Activated T-cell treated with anti-CD3 and anti-CD28 coated beads for 1 hour (primary cell): ENCODE data around the gene RADIL.
A peak's percentile ranks its signal among the peaks of the same experiment; 100 is the strongest.
"Not testable (repeated sequence)": the region's sequence is repeated elsewhere in the genome, so short reads cannot be mapped to it uniquely, and the experiment has no call there.

ENCODE experiments used
- DNase-seq: peaks from one replicate; pipeline ENCODE4 v3.0.0-alpha.2; 2020; ENCODE audit warnings: low read depth

RADIL gene

GRCh38 chr7:4808565-4808964, 75.0 kb downstream of the RADIL start:
- DNase-seq, result no peak

- no peak for DNase-seq
Observed at GRCh38 chr7:4808026-4808425, 75.5 kb downstream of the RADIL start.

GRCh38 chr7:4807598-4808016, 75.9 kb downstream of the RADIL start:
- DNase-seq, result no peak

- DNase-seq, result no peak
Observed at GRCh38 chr7:4806983-4807597, 76.4 kb downstream of the RADIL start.

GRCh38 chr7:4805984-4806300, 77.6 kb downstream of the RADIL start:
- DNase-seq, result no peak

GRCh38 chr7:4805110-4805983, 78.2 kb downstream of the RADIL start:
- DNase-seq, result no peak

- DNase-seq, result no peak
Observed at GRCh38 chr7:4803397-4804241, 79.9 kb downstream of the RADIL start.

GRCh38 chr7:4802577-4802976, 80.9 kb downstream of the RADIL start:
- not testable (repeated sequence) for DNase-seq

- no peak for DNase-seq
Observed at GRCh38 chr7:4801839-4802231, 81.7 kb downstream of the RADIL start.

- DNase-seq, result no peak
Observed at GRCh38 chr7:4800926-4801838, 82.3 kb downstream of the RADIL start.

GRCh38 chr7:4800487-4800886, 83.0 kb downstream of the RADIL start:
- DNase-seq, result no peak

- DNase-seq, result no peak
Observed at GRCh38 chr7:4799508-4800268, 83.8 kb downstream of the RADIL start.

- no peak for DNase-seq
Observed at GRCh38 chr7:4798706-4799235, 84.7 kb downstream of the RADIL start.

GRCh38 chr7:4797858-4798705, 85.4 kb downstream of the RADIL start:
- DNase-seq, result peak; percentile 45

- no peak for DNase-seq
Observed at GRCh38 chr7:4796453-4796852, 87.1 kb downstream of the RADIL start.

GRCh38 chr7:4794591-4795350, 88.7 kb downstream of the RADIL start:
- no peak for DNase-seq

- DNase-seq, result not testable (repeated sequence)
Observed at GRCh38 chr7:4794171-4794570, 89.3 kb downstream of the RADIL start.

- not testable (repeated sequence) for DNase-seq
Observed at GRCh38 chr7:4793385-4793993, 90.0 kb downstream of the RADIL start.
